Measurements from ENCODE around the gene HINT2.

GRCh38 chr9:35842020-35842745, 27.3 kb upstream of the HINT2 start:
- no peak for TF ChIP-seq CTCF (conservative IDR thresholded peaks at IDR 0.05; ENCODE audit: low read depth, low read length)
- TF ChIP-seq EZH2 (IDR thresholded peaks at IDR 0.05; ENCODE audit: borderline replicate concordance, low read depth, low read length, poor library complexity, severe bottlenecking), result no peak

All from A673 (cell line).